HCT116 (cell line): Measurements from ENCODE around the gene PSMA8. TPM values are rescaled to one million over a fixed set of nuclear protein-coding genes. Genes with fewer than 3 reads are reported as not detected.

Source experiments
- ATAC-seq: fragments of 200-7000 bp; cut with Tn5 transposase; 2 replicates; pipeline ENCODE4 v1.9.1; 2020; ENCODE audit warnings: mild to moderate bottlenecking, moderate library complexity
- BruUV-seq: library from RNA; stranded (reverse); fragments of 400-500 nt; replicated peaks from 2 replicates; lab custom pipeline; 2021; lab: Mats Ljungman, UMichigan
- CTCF ChIA-PET: fragments of 300-600 bp; sonication (Branson Sonifier 250); formaldehyde crosslinking; loops from one replicate; lab custom pipeline; 2021; ENCODE audit warnings: antibody characterized with exemption; lab: Charles Lee
- POLR2A ChIA-PET: fragments of 300-600, 350-600 bp; sonication (Branson Sonifier 250); formaldehyde crosslinking; loops from one replicate; lab custom pipeline; 2021; ENCODE audit warnings: antibody characterized with exemption; lab: Charles Lee
- RAD21 ChIA-PET, 2 experiments: fragments of 300-600 bp; sonication (Branson Sonifier 250); formaldehyde crosslinking; loops; one replicate each; lab custom pipeline; 2023; ENCODE audit warnings: low total read pairs in 2 of 2; ENCODE audit not compliant: uncharacterized antibody in 2 of 2, unreplicated experiment in 2 of 2, low non-redundant PET in 1 of 2; lab: Charles Lee
- DNase-seq: peaks from one replicate; pipeline ENCODE4 v3.0.0-alpha.2; 2010; ENCODE audit warnings: low read depth, low spot score
- H2AFZ ChIP-seq: fragments of 200-600 bp; shearing (Covaris generic), sonication (generic); 2 replicates; pipeline ENCODE4 v1.6.1; 2017; ENCODE audit warnings: low read depth, mixed run types, mixed read lengths, antibody characterized with exemption, low read length; ENCODE audit not compliant: poor library complexity, severe bottlenecking
- H3K27ac ChIP-seq: 2 replicates; pipeline ENCODE4 v1.5.1; 2012; ENCODE audit warnings: low read depth, low read length
- H3K27me3 ChIP-seq: fragments of 200-600 bp; sonication (generic); 2 replicates; pipeline ENCODE4 v1.6.1; 2016; ENCODE audit warnings: mixed run types, low read length, mixed read lengths; ENCODE audit not compliant: insufficient read depth
- H3K36me3 ChIP-seq, 2 experiments: fragments of 200-500 bp in 1 of 2; fragments of 200-600 bp in 1 of 2; sonication (Bioruptor generic) in 1 of 2; sonication (generic) in 1 of 2; 2 replicates each; pipeline versions ENCODE4 v1.5.1 to v1.6.1; 2014 to 2016; ENCODE audit warnings: low read length in 2 of 2, inconsistent platforms in 1 of 2, mixed read lengths in 1 of 2, mixed run types in 1 of 2; ENCODE audit not compliant: insufficient read depth in 2 of 2, control insufficient read depth in 1 of 2
- H3K4me1 ChIP-seq, 2 experiments: fragments of 200-600 bp in 1 of 2; sonication (generic) in 1 of 2; 2 replicates each; pipeline versions ENCODE4 v1.5.1 to v1.6.1; 2012 to 2017; ENCODE audit warnings: low read length in 2 of 2, inconsistent platforms in 1 of 2, mild to moderate bottlenecking in 1 of 2, mixed read lengths in 1 of 2, mixed run types in 1 of 2, moderate library complexity in 1 of 2; ENCODE audit not compliant: insufficient read depth in 2 of 2, control insufficient read depth in 1 of 2
- H3K4me2 ChIP-seq: fragments of 200-600 bp; sonication (generic); 2 replicates; pipeline ENCODE4 v1.6.1; 2017; ENCODE audit warnings: mixed run types, low read length, mixed read lengths
- H3K4me3 ChIP-seq, 2 experiments: fragments of 200-600 bp in 1 of 2; sonication (generic) in 1 of 2; replicated peaks in 1 of 2; 2 replicates each; pipeline ENCODE4 v1.5.1; 2011 to 2016; ENCODE audit warnings: low read length in 2 of 2, control low read depth in 1 of 2, low read depth in 1 of 2, mild to moderate bottlenecking in 1 of 2, mixed read lengths in 1 of 2, mixed run types in 1 of 2
- H3K79me2 ChIP-seq: fragments of 200-600 bp; sonication (generic); 2 replicates; pipeline ENCODE4 v1.6.1; 2017; ENCODE audit warnings: mild to moderate bottlenecking, mixed run types, low read length, moderate library complexity, mixed read lengths; ENCODE audit not compliant: insufficient read depth
- H3K9ac ChIP-seq: fragments of 200-600 bp; sonication (generic); 2 replicates; pipeline ENCODE4 v1.6.1; 2016; ENCODE audit warnings: low read length, mixed read lengths
- H3K9me2 ChIP-seq: fragments of 200-600 bp; sonication (generic), shearing (Covaris generic); 2 replicates; pipeline ENCODE4 v1.6.1; 2017; ENCODE audit warnings: mixed run types, mild to moderate bottlenecking, moderate library complexity; ENCODE audit not compliant: insufficient read depth
- H3K9me3 ChIP-seq, 2 experiments: fragments of 200-500 bp in 1 of 2; fragments of 200-600 bp in 1 of 2; sonication (Bioruptor generic) in 1 of 2; sonication (generic) in 1 of 2; 2 replicates each; pipeline ENCODE4 v1.6.1; 2014 to 2017; ENCODE audit warnings: low read length in 2 of 2, mixed read lengths in 2 of 2, inconsistent platforms in 1 of 2, low read depth in 1 of 2, mild to moderate bottlenecking in 1 of 2, mixed run types in 1 of 2, moderate library complexity in 1 of 2; ENCODE audit not compliant: control insufficient read depth in 1 of 2, insufficient read depth in 1 of 2
- H4K20me1 ChIP-seq: fragments of 200-600 bp; sonication (generic), shearing (Covaris generic); 2 replicates; pipeline ENCODE4 v1.6.1; 2017; ENCODE audit warnings: mixed run types, mild to moderate bottlenecking, moderate library complexity; ENCODE audit not compliant: insufficient read depth
- CBX3 ChIP-seq: IDR thresholded peaks from 2 replicates; pipeline ENCODE4 v1.6.1; 2012; ENCODE audit warnings: low read depth
- CTCF ChIP-seq, 3 experiments: fragments of 200-600 bp in 1 of 3; sonication (generic) in 1 of 3; IDR thresholded peaks in 2 of 3; conservative IDR thresholded peaks in 1 of 3; 2 replicates each; pipeline ENCODE4 v1.5.1; 2012 to 2017; ENCODE audit warnings: low read depth in 2 of 3, low read length in 2 of 3, antibody characterized with exemption in 1 of 3, borderline replicate concordance in 1 of 3, control low read depth in 1 of 3, mild to moderate bottlenecking in 1 of 3, mixed read lengths in 1 of 3, mixed run types in 1 of 3, moderate library complexity in 1 of 3; ENCODE audit not compliant: insufficient read depth in 1 of 3
- EZH2phosphoT487 ChIP-seq: fragments of 200-600 bp; IDR thresholded peaks from 2 replicates; pipeline ENCODE4 v1.6.1; 2018; ENCODE audit warnings: antibody characterized with exemption, borderline replicate concordance
- FOSL1 ChIP-seq: IDR thresholded peaks from 2 replicates; pipeline ENCODE4 v1.6.1; 2012; ENCODE audit warnings: low read depth
- REST ChIP-seq: IDR thresholded peaks from 2 replicates; pipeline ENCODE4 v1.6.1; 2012; ENCODE audit warnings: low read depth
- SIN3A ChIP-seq: IDR thresholded peaks from 2 replicates; pipeline ENCODE4 v1.6.1; 2012; ENCODE audit warnings: low read depth
- YY1 ChIP-seq: IDR thresholded peaks from 2 replicates; pipeline ENCODE4 v1.6.1; 2011; ENCODE audit warnings: low read length, low read depth, moderate library complexity, mild to moderate bottlenecking; ENCODE audit not compliant: insufficient replicate concordance; ENCODE audit errors: extremely low read depth
- ZFX ChIP-seq: fragments of 450-650 bp; IDR thresholded peaks from 2 replicates; pipeline ENCODE4 v1.6.1; 2017
- intact Hi-C: fragments of 100-400 bp; cut with micrococcal nuclease; formaldehyde crosslinking; loops from 2 replicates; pipeline ENCODE4 v1.10.0; 2022
- total RNA-seq: library from RNA; stranded (reverse); gene quantifications from one replicate; pipeline ENCODE4 v1.2.1, GENCODE V29; 2021; ENCODE audit not compliant: unreplicated experiment

PSMA8 gene
- total RNA-seq, 1 experiment from 2014 or later = not detected

GRCh38 chr18:26185267-26185666, 51.6 kb downstream of the PSMA8 start:
- Histone ChIP-seq H3K9me3 (no peaks in the 10 kb centered on the region), H3K9ac (no peak overlapping the region), H3K4me2 (no peak overlapping the region), H3K36me3 (no peaks in the 10 kb centered on the region), H3K9me2 (no peaks in the 10 kb centered on the region), H3K4me3 (no peak overlapping the region), H3K79me2 (no peaks in the 10 kb centered on the region), H3K4me1 (no peaks in the 10 kb centered on the region; a peak in 1 of 4 replicates), H2AFZ (peak overlapping the region; percentile 90), H4K20me1 (no peaks in the 10 kb centered on the region), H3K27me3 (no peaks in the 10 kb centered on the region), H3K27ac (no peak overlapping the region)
- ChIA-PET POLR2A (no interaction called here), RAD21 (no interaction called here), CTCF (no interaction called here)
- DNase-seq = peak; percentile 48
- no TSS peak for BruUV-seq
- intact Hi-C loops = no loop called here
- peak; percentile 89 for ATAC-seq
- peak in 2 of 3 experiments; percentile 37 to 50; a peak in 3 of 6 replicates for TF ChIP-seq CTCF (IDR thresholded peaks at IDR 0.05 in 2 of 3, conservative IDR thresholded peaks at IDR 0.05 in 1 of 3; ENCODE audit: borderline replicate concordance in 1 of 3, insufficient read depth in 1 of 3, low read depth in 2 of 3, low read length in 2 of 3)
- no peak for TF ChIP-seq REST

GRCh38 chr18:26190506-26190905, 56.8 kb downstream of the PSMA8 start:
- Histone ChIP-seq H3K9ac (no peak overlapping the region), H3K4me3 (no peak overlapping the region), H4K20me1 (no peaks in the 10 kb centered on the region), H3K36me3 (no peaks in the 10 kb centered on the region), H3K27me3 (no peaks in the 10 kb centered on the region), H3K4me1 (no peaks in the 10 kb centered on the region), H3K9me3 (no peaks in the 10 kb centered on the region), H3K4me2 (no peak overlapping the region), H3K27ac (no peak overlapping the region), H3K79me2 (no peaks in the 10 kb centered on the region), H3K9me2 (no peaks in the 10 kb centered on the region), H2AFZ (no peak overlapping the region)
- ChIA-PET POLR2A (no interaction called here), CTCF (no interaction called here), RAD21 (no interaction called here)
- BruUV-seq = no TSS peak
- intact Hi-C loops = no loop called here
- DNase-seq (no peak), ATAC-seq (no peak)
- TF ChIP-seq YY1 (no peak), CBX3 (no peak), FOSL1 (no peak), ZFX (no peak), SIN3A (no peak), REST (no peak), EZH2phosphoT487 (no peak)
